HepG2 (cell line): Measurements from ENCODE around the gene TMCC2. TPM values are rescaled to one million over a fixed set of nuclear protein-coding genes. Genes with fewer than 3 reads are reported as not detected.

Experiments used
- ATAC-seq: fragments of 200-7000 bp; cut with Tn5 transposase; 3 replicates; pipeline ENCODE4 v1.9.1; 2020; ENCODE audit warnings: mild to moderate bottlenecking, moderate library complexity
- BruUV-seq: library from RNA; stranded (reverse); fragments of 400-500 nt; replicated peaks from 2 replicates; lab custom pipeline; 2021; lab: Mats Ljungman, UMichigan
- CTCF ChIA-PET: fragments of 300-600 bp; formaldehyde crosslinking; extraction: SDS; loops from one replicate; lab custom pipeline; 2021; ENCODE audit warnings: low total read pairs, inconsistent platforms, low intra/inter-chr PET ratio; lab: Yijun Ruan, JAX
- POLR2A ChIA-PET: fragments of 350-600 bp; sonication (Branson Sonifier 250); formaldehyde crosslinking; loops from one replicate; lab custom pipeline; 2020; ENCODE audit warnings: antibody characterized with exemption, inconsistent platforms; lab: Yijun Ruan, JAX
- DNase-seq: peaks from one replicate; pipeline ENCODE4 v3.0.0-alpha.2; 2015; ENCODE audit warnings: low spot score
- FAIRE-seq: peaks from 3 replicates; lab custom pipeline; 2011; peaks lifted over from hg19 to GRCh38; lab: Jason Lieb, UNC
- H2AFZ ChIP-seq: one replicate; pipeline ENCODE4 v1.6.1; 2011; ENCODE audit warnings: low read length, inconsistent platforms
- H3K27ac ChIP-seq: fragments of 300-600 bp; 3 replicates; pipeline ENCODE4 v1.8.0; 2011; ENCODE audit warnings: mixed run types, mild to moderate bottlenecking, mixed read lengths, low read length, inconsistent platforms; ENCODE audit not compliant: insufficient read depth; ENCODE audit errors: extremely low read length
- H3K27me3 ChIP-seq, 2 experiments: fragments of 200-600 bp in 1 of 2; 2 replicates in 1 of 2; 3 replicates in 1 of 2; pipeline versions ENCODE4 v1.6.0 to v1.8.0; 2011; ENCODE audit warnings: low read length in 2 of 2, mild to moderate bottlenecking in 2 of 2, moderate library complexity in 2 of 2, inconsistent platforms in 1 of 2; ENCODE audit not compliant: insufficient read depth in 2 of 2, control insufficient read depth in 1 of 2
- H3K36me3 ChIP-seq, 2 experiments: fragments of 200-600 bp in 1 of 2; replicated peaks in 1 of 2; 2 replicates in 1 of 2; 3 replicates in 1 of 2; pipeline versions ENCODE4 v1.5.1 to v1.8.0; 2011; ENCODE audit warnings: low read length in 2 of 2, inconsistent platforms in 1 of 2; ENCODE audit not compliant: insufficient read depth in 2 of 2, control insufficient read depth in 1 of 2
- H3K4me1 ChIP-seq: 2 replicates; pipeline ENCODE4 v1.5.1; 2012; ENCODE audit warnings: low read length, inconsistent platforms; ENCODE audit not compliant: insufficient read depth
- H3K4me2 ChIP-seq: 2 replicates; pipeline ENCODE4 v1.6.0; 2011; ENCODE audit warnings: low read depth, low read length, inconsistent platforms
- H3K4me3 ChIP-seq, 3 experiments: fragments of 200-600 bp in 1 of 3; sonication (generic), shearing (Covaris generic) in 1 of 3; replicated peaks in 1 of 3; 2 replicates each; pipeline ENCODE4 v1.5.1; 2011 to 2016; ENCODE audit warnings: low read length in 3 of 3, inconsistent platforms in 2 of 3, low read depth in 2 of 3, mild to moderate bottlenecking in 2 of 3, control low read depth in 1 of 3, mixed read lengths in 1 of 3; ENCODE audit not compliant: insufficient read depth in 1 of 3
- H3K79me2 ChIP-seq: one replicate; pipeline ENCODE4 v1.6.1; 2011; ENCODE audit warnings: low read length, inconsistent platforms; ENCODE audit not compliant: insufficient read depth
- H3K9ac ChIP-seq: 2 replicates; pipeline ENCODE4 v1.6.0; 2011; ENCODE audit warnings: mild to moderate bottlenecking, low read depth, low read length, inconsistent platforms; ENCODE audit not compliant: insufficient read depth
- H3K9me3 ChIP-seq: 2 replicates; pipeline ENCODE4 v1.5.1; 2012; ENCODE audit warnings: mild to moderate bottlenecking, low read length
- H4K20me1 ChIP-seq: 2 replicates; pipeline ENCODE4 v1.6.0; 2011; ENCODE audit warnings: inconsistent platforms, mild to moderate bottlenecking, low read length, moderate library complexity; ENCODE audit not compliant: insufficient read depth
- ATF7 ChIP-seq, 2 experiments: fragments of 450-650 bp in 1 of 2; sonication (generic) in 1 of 2; formaldehyde crosslinking in 1 of 2; IDR thresholded peaks; 2 replicates each; pipeline versions ENCODE4 v1.4.0 to v1.6.1; 2016 to 2020; ENCODE audit warnings: antibody characterized with exemption in 1 of 2, mild to moderate bottlenecking in 1 of 2, missing genetic modification reagents in 1 of 2
- CHD2 ChIP-seq: IDR thresholded peaks from 2 replicates; pipeline ENCODE4 v1.6.1; 2011; ENCODE audit warnings: low read depth, low read length, improper control_type of control experiment
- GATA4 ChIP-seq: sonication (generic); IDR thresholded peaks from 2 replicates; pipeline ENCODE4 v1.6.1; 2016; ENCODE audit warnings: antibody characterized with exemption, low read depth, borderline replicate concordance
- MTF2 ChIP-seq: sonication (generic); formaldehyde crosslinking; IDR thresholded peaks from 2 replicates; pipeline ENCODE4 v1.5.0; 2020; ENCODE audit warnings: missing genetic modification reagents, borderline replicate concordance
- POLR2AphosphoS2 ChIP-seq: IDR thresholded peaks from 2 replicates; pipeline ENCODE4 v1.6.1; 2011; ENCODE audit warnings: low read depth, low read length, improper control_type of control experiment
- SCMH1 ChIP-seq: sonication (generic); formaldehyde crosslinking; IDR thresholded peaks from 2 replicates; pipeline ENCODE4 v1.9.0; 2021; ENCODE audit warnings: missing genetic modification reagents, mild to moderate bottlenecking, borderline replicate concordance
- SNRNP70 ChIP-seq: fragments of 200-400 bp; formaldehyde crosslinking; IDR thresholded peaks from 2 replicates; pipeline ENCODE4 v1.6.1; 2017; ENCODE audit warnings: mild to moderate bottlenecking, low read depth, low read length, moderate library complexity
- ZNF207 ChIP-seq: fragments of 450-650 bp; IDR thresholded peaks from 2 replicates; pipeline ENCODE4 v1.6.1; 2016; ENCODE audit warnings: antibody characterized with exemption, borderline replicate concordance
- ZNF280D ChIP-seq: sonication (generic); formaldehyde crosslinking; IDR thresholded peaks from 2 replicates; pipeline ENCODE4 v1.5.1; 2020; ENCODE audit warnings: mild to moderate bottlenecking, missing genetic modification reagents
- ZNF788 ChIP-seq: sonication (generic); formaldehyde crosslinking; IDR thresholded peaks from 2 replicates; pipeline ENCODE4 v1.5.0; 2020; ENCODE audit warnings: mild to moderate bottlenecking, missing genetic modification reagents, borderline replicate concordance
- WGBS: methylation state at CpG from one replicate; pipeline ENCODE4 v1.1.6; 2017; ENCODE audit warnings: low lambda C conversion rate; 5-methylcytosine and 5-hydroxymethylcytosine counted together
- in situ Hi-C: cut with HindIII; loops from 2 replicates; pipeline ENCODE4 v1.10.0; 2017; ENCODE audit warnings: low pct_unique_long_range_greater_than_20kb; ENCODE audit not compliant: extremely low pct_ligation_motif_present
- intact Hi-C: fragments of 100-400 bp; cut with micrococcal nuclease; formaldehyde crosslinking; loops from one replicate; pipeline ENCODE4 v1.10.0; 2022; ENCODE audit not compliant: unreplicated experiment
- polyA plus RNA-seq, 8 experiments: library from polyadenylated mRNA; depleted of rRNA in 3 of 8; stranded (reverse) in 7 of 8; unstranded in 1 of 8; fragments of >200 nt; fragmentation: Illumina TruSeq in 4 of 8; extraction: Trizol in 4 of 8; gene quantifications; 2 replicates each; pipeline versions ENCODE4 v1.2.1 to v1.2.3, GENCODE V29; 2011 to 2016; ENCODE audit warnings: low read depth in 4 of 8, missing spikeins in 1 of 8, mixed read lengths in 1 of 8; ENCODE audit not compliant: insufficient read depth in 1 of 8
- total RNA-seq, 5 experiments: library from RNA; depleted of rRNA; stranded (reverse); fragments of >200 nt; fragmentation: Illumina TruSeq; extraction: Trizol; gene quantifications; 2 replicates each; pipeline ENCODE4 v1.2.3, GENCODE V29; 2016; ENCODE audit warnings: low read depth in 1 of 5
- TF ChIP-seq, protein P1 (sequence below): sonication (generic); formaldehyde crosslinking; conservative IDR thresholded peaks from 2 replicates; pipeline ENCODE4 v1.4.0; 2020; ENCODE audit warnings: mild to moderate bottlenecking, missing genetic modification reagents, moderate library complexity

TMCC2 gene
- total and polyA plus RNA-seq, 2 of the 13 experiments (the other 11 are each of a cell fraction or from before 2014, with no cell fraction given) = 0.12 to 0.24 TPM

- ATAC-seq = no peak
- Histone ChIP-seq H3K79me2 (peaks cover 9% of the 10 kb centered on the region), H4K20me1 (no peaks in the 10 kb centered on the region), H3K4me3 (no peak overlapping the region), H3K4me1 (peaks cover 40% of the 10 kb centered on the region), H2AFZ (no peak overlapping the region), H3K4me2 (peak overlapping the region; percentile 66; the same call in 1 of the 2 replicates), H3K9ac (no peak overlapping the region), H3K27ac (peak overlapping the region; percentile 52), H3K9me3 (no peaks in the 10 kb centered on the region), H3K36me3 (no peaks in the 10 kb centered on the region; a peak in 1 of 5 replicates), H3K27me3 (no peaks in the 10 kb centered on the region)
- POLR2A ChIA-PET = interaction anchor here (1.4 kb wide), 1 partner anchor 70 kb away, joined by 4 read pairs; the partner anchor contains the start of gene RBBP5
- intact Hi-C loops (no loop called here), in situ Hi-C loops (no loop called here)
- no peak for DNase-seq
- WGBS = 96% methylated on average over 8 of the region's 8 CpGs
- no peak for FAIRE-seq
- no TSS peak for BruUV-seq
- CTCF ChIA-PET = no interaction called here
- TF ChIP-seq SCMH1 (CRISPR knock-in tag) (no peak), CHD2 (no peak), POLR2AphosphoS2 (no peak), SNRNP70 (no peak), ATF7 (IDR thresholded peaks at IDR 0.05) (no peak), ATF7 (CRISPR knock-in tag; IDR thresholded peaks at IDR 0.05) (no peak), GATA4 (no peak), ZNF788 (no peak), ZNF207 (no peak), MTF2 (CRISPR knock-in tag) (no peak), ZNF280D (no peak)
- TF ChIP-seq, protein P1, sequence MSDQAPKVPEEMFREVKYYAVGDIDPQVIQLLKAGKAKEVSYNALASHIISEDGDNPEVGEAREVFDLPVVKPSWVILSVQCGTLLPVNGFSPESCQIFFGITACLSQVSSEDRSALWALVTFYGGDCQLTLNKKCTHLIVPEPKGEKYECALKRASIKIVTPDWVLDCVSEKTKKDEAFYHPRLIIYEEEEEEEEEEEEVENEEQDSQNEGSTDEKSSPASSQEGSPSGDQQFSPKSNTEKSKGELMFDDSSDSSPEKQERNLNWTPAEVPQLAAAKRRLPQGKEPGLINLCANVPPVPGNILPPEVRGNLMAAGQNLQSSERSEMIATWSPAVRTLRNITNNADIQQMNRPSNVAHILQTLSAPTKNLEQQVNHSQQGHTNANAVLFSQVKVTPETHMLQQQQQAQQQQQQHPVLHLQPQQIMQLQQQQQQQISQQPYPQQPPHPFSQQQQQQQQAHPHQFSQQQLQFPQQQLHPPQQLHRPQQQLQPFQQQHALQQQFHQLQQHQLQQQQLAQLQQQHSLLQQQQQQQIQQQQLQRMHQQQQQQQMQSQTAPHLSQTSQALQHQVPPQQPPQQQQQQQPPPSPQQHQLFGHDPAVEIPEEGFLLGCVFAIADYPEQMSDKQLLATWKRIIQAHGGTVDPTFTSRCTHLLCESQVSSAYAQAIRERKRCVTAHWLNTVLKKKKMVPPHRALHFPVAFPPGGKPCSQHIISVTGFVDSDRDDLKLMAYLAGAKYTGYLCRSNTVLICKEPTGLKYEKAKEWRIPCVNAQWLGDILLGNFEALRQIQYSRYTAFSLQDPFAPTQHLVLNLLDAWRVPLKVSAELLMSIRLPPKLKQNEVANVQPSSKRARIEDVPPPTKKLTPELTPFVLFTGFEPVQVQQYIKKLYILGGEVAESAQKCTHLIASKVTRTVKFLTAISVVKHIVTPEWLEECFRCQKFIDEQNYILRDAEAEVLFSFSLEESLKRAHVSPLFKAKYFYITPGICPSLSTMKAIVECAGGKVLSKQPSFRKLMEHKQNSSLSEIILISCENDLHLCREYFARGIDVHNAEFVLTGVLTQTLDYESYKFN (CRISPR knock-in tag) = no peak
Measured at GRCh38 chr1:205192287-205192686, 35.5 kb upstream of the TMCC2 start.
